Right cardiac atrium (tissue), 5 donors: ENCODE measurements around the gene TWIST1. TPM values are rescaled to one million over a fixed set of nuclear protein-coding genes. Genes with fewer than 3 reads are reported as not detected.

Experiments
- ATAC-seq, 2 donors: fragments of 200-7000 bp; cut with Tn5 transposase; one replicate each; pipeline versions ENCODE4 v1.8.0 to v1.9.1; 2020; ENCODE audit warnings: moderate library complexity in 2 of 2, mild to moderate bottlenecking in 1 of 2
- DNase-seq, 3 donors: peaks; one replicate each; pipeline ENCODE4 v3.0.0-alpha.2; 2020
- H3K27ac ChIP-seq: one replicate; pipeline ENCODE4 v1.5.1; 2013; ENCODE audit warnings: mild to moderate bottlenecking, low read length, control low read depth, moderate library complexity
- H3K27me3 ChIP-seq: one replicate; pipeline ENCODE4 v1.6.1; 2013; ENCODE audit not compliant: control insufficient read depth, insufficient read depth
- H3K4me1 ChIP-seq: one replicate; pipeline ENCODE4 v1.6.1; 2013; ENCODE audit warnings: low read length; ENCODE audit not compliant: control insufficient read depth, insufficient read depth
- H3K4me3 ChIP-seq: one replicate; pipeline ENCODE4 v1.5.1; 2013; ENCODE audit warnings: low read length, control low read depth
- H3K9me3 ChIP-seq: one replicate; pipeline ENCODE4 v1.6.1; 2013; ENCODE audit warnings: low read length; ENCODE audit not compliant: control insufficient read depth
- WGBS: extraction: QIAGEN DNeasy Blood & Tissue Kit; methylation state at CpG from one replicate; pipeline ENCODE4 v1.1.7; 2013; 5-methylcytosine and 5-hydroxymethylcytosine counted together
- intact Hi-C, 4 donors: fragments of 100-400 bp; cut with DNase I; formaldehyde crosslinking; loops; one replicate each; pipeline versions ENCODE4 v1.11.0 to v1.14.0; 2022 to 2023
- polyA plus RNA-seq: library from polyadenylated mRNA; stranded (reverse); fragments of 200-250 nt; gene quantifications from one replicate; pipeline ENCODE4 v1.2.3, GENCODE V29; 2013
- total RNA-seq, 4 donors: library from RNA; stranded (reverse); fragmentation: NEBNext Ultra II Directional; extraction: Animal tissue kit (Norgen Biotek cat#: 25700); gene quantifications; one replicate each; pipeline ENCODE4 v1.2.1, GENCODE V29; 2021
- donor health status: healthy with polysubstance abuse.
- donor health status: DM: no; HTN: yes; CAD: no.
- donor health status: DM: no; HTN: no; CAD: no.
- donor health status: DM: no; HTN: yes; CAD: no; lungs with severe emphysema.
- donor health status: DM: yes; HTN: yes; CAD: no.

Gene TWIST1
- total and polyA plus RNA-seq, 5 donors, result 2.3 to 4.4 (median 3.3) TPM

GRCh38 chr7:19128856-19129255, 11.4 kb upstream of the TWIST1 start:
- H3K27ac ChIP-seq, result no peak overlapping the region
- ATAC-seq (no peak), DNase-seq (no peak)
- no peaks in the 10 kb centered on the region for H3K9me3 ChIP-seq
- no peaks in the 10 kb centered on the region for H3K27me3 ChIP-seq
- 85% methylated on average over 1 of the region's 1 CpG for WGBS
- no peaks in the 10 kb centered on the region for H3K4me1 ChIP-seq
- H3K4me3 ChIP-seq, result no peak overlapping the region
- intact Hi-C loops, result loop anchor here in 1 of 4 donors (10.0 kb wide), 1 partner anchor 536 kb away; no protein-coding TSS in a partner anchor

GRCh38 chr7:19121977-19122588, 4.6 kb upstream of the TWIST1 start:
- DNase-seq (no peak), ATAC-seq (no peak)
- Histone ChIP-seq H3K27me3 (no peaks in the 10 kb centered on the region), H3K9me3 (no peaks in the 10 kb centered on the region), H3K4me3 (no peak overlapping the region), H3K27ac (no peak overlapping the region), H3K4me1 (no peaks in the 10 kb centered on the region)
- intact Hi-C loops, result loop anchor here in 1 of 4 donors (10.0 kb wide), 1 partner anchor 543 kb away; no protein-coding TSS in a partner anchor
- 43% methylated on average over 2 of the region's 2 CpGs for WGBS

- no peak for ATAC-seq
- Histone ChIP-seq H3K27ac (no peak overlapping the region), H3K4me1 (no peaks in the 10 kb centered on the region), H3K4me3 (no peak overlapping the region), H3K9me3 (no peaks in the 10 kb centered on the region), H3K27me3 (no peaks in the 10 kb centered on the region)
- no peak for DNase-seq
- 40% methylated on average over 10 of the region's 10 CpGs for WGBS
- intact Hi-C loops, result loop anchor here in 1 of 4 donors (10.0 kb wide), 1 partner anchor 545 kb away; no protein-coding TSS in a partner anchor
Observed at GRCh38 chr7:19119870-19120486, 2.5 kb upstream of the TWIST1 start.

GRCh38 chr7:19119372-19119771, 1.9 kb upstream of the TWIST1 start:
- Histone ChIP-seq H3K9me3 (no peaks in the 10 kb centered on the region), H3K4me1 (no peaks in the 10 kb centered on the region), H3K27me3 (no peaks in the 10 kb centered on the region), H3K4me3 (no peak overlapping the region), H3K27ac (no peak overlapping the region)
- no peak for ATAC-seq
- 40% methylated on average over 8 of the region's 8 CpGs for WGBS
- intact Hi-C loops, result no loop called here
- no peak for DNase-seq

GRCh38 chr7:19118636-19119371, 1.4 kb upstream of the TWIST1 start:
- 23% methylated on average over 28 of the region's 28 CpGs for WGBS
- Histone ChIP-seq H3K27me3 (no peaks in the 10 kb centered on the region), H3K4me1 (no peaks in the 10 kb centered on the region), H3K27ac (no peak overlapping the region), H3K9me3 (no peaks in the 10 kb centered on the region), H3K4me3 (no peak overlapping the region)
- no peak for ATAC-seq
- peak in 2 of 3 donors; percentile 43 to 60 for DNase-seq
- intact Hi-C loops, result no loop called here

GRCh38 chr7:19117870-19118608, 603 bp upstream of the TWIST1 start:
- Histone ChIP-seq H3K4me1 (no peaks in the 10 kb centered on the region), H3K9me3 (no peaks in the 10 kb centered on the region), H3K27ac (no peak overlapping the region), H3K4me3 (peak overlapping the region; percentile 66), H3K27me3 (no peaks in the 10 kb centered on the region)
- DNase-seq, result peak in 2 of 3 donors; percentile 58 to 76
- intact Hi-C loops, result no loop called here
- WGBS, result 3% methylated on average over 51 of the region's 51 CpGs
- ATAC-seq, result peak; percentile 8 to 45

- DNase-seq (peak; percentile 25 to 71 (median 60)), ATAC-seq (peak; percentile 5 to 23)
- H3K4me1 ChIP-seq, result no peaks in the 10 kb centered on the region
- 2% methylated on average over 70 of the region's 70 CpGs for WGBS
- H3K4me3 ChIP-seq, result peak overlapping the region; percentile 66
- no peak overlapping the region for H3K27ac ChIP-seq
- intact Hi-C loops, result no loop called here
- no peaks in the 10 kb centered on the region for H3K27me3 ChIP-seq
- H3K9me3 ChIP-seq, result no peaks in the 10 kb centered on the region
Observed at GRCh38 chr7:19116121-19117090, 1.0 kb downstream of the TWIST1 start.

- Histone ChIP-seq H3K27ac (no peak overlapping the region), H3K4me1 (no peaks in the 10 kb centered on the region), H3K4me3 (no peak overlapping the region), H3K27me3 (no peaks in the 10 kb centered on the region), H3K9me3 (no peaks in the 10 kb centered on the region)
- DNase-seq (no peak), ATAC-seq (no peak)
- WGBS, result 31% methylated on average over 2 of the region's 2 CpGs
- intact Hi-C loops, result no loop called here
Observed at GRCh38 chr7:19114551-19114855, 2.9 kb downstream of the TWIST1 start.

- H3K4me1 ChIP-seq, result no peaks in the 10 kb centered on the region
- intact Hi-C loops, result no loop called here
- no peak overlapping the region for H3K27ac ChIP-seq
- no peaks in the 10 kb centered on the region for H3K27me3 ChIP-seq
- no peak for DNase-seq
- ATAC-seq, result no peak
- H3K4me3 ChIP-seq, result no peak overlapping the region
- 50% methylated on average over 3 of the region's 3 CpGs for WGBS
- H3K9me3 ChIP-seq, result no peaks in the 10 kb centered on the region
Observed at GRCh38 chr7:19113855-19114550, 3.4 kb downstream of the TWIST1 start.

- Histone ChIP-seq H3K9me3 (no peaks in the 10 kb centered on the region), H3K27me3 (no peaks in the 10 kb centered on the region), H3K4me1 (peaks cover 4% of the 10 kb centered on the region), H3K27ac (no peak overlapping the region), H3K4me3 (no peak overlapping the region)
- intact Hi-C loops, result no loop called here
- no peak for ATAC-seq
- no peak for DNase-seq
- WGBS, result 51% methylated on average over 4 of the region's 4 CpGs
Observed at GRCh38 chr7:19113002-19113350, 4.5 kb downstream of the TWIST1 start.
